Activated T-cell treated with anti-CD3 and anti-CD28 coated beads for 24 hours (primary cell): Measurements from ENCODE around the gene CDKL5.

Experiments
- DNase-seq: peaks from one replicate; pipeline ENCODE4 v3.0.0-alpha.2; 2020; ENCODE audit warnings: low read depth

Gene CDKL5

GRCh38 chrX:18698737-18699650, 273.6 kb downstream of the CDKL5 start:
- DNase-seq, result no peak

GRCh38 chrX:18701621-18702361, 276.4 kb downstream of the CDKL5 start:
- DNase-seq, result no peak

DNA sequence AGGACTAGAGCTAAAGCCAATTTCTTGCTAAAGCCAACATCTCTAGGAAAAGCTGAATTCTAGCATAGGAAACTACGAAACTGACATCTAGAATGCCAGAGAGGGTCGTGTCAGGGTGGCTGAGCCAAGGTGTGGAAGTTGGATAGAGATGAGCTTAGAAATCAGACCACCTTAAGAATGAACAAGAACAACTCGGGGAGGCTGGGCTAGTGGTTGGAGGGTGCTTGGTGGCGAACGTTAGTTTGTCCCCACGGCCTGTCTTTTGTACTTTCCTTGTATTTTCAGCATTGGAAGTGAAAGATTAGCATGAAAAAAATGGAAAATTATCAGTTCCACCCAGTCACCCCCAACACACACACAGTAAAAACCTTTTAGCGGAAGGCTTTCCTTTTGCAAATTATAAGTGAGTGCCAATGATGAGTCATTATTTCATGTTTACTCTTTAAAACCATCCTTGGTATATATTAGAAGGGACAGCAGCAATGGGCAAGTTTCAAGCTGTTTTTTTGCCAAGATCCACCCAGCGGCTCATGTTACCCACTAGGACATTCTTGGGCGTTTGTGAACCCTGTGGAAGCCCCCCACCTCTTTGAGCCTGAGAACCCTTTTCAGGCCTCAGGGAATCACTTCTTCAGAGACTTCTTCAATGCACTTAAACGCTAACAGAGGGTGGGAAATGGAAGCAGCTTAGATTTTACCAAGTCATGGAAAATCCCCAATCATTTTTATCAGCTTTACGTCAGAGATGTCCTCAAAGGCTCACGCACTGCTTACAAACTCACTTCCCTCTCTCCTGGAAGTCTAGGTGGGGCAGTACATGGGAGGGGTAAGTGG, 277.2 kb downstream of the CDKL5 start:
- DNase-seq, result no peak
